ENCODE results near the gene DBF4B.

GRCh38 chr17:44780845-44781480 lies 72.5 kb downstream of the DBF4B start:
- TF ChIP-seq CTCF (conservative IDR thresholded peaks at IDR 0.05; ENCODE audit: low read depth, low read length) (no peak), EZH2 (IDR thresholded peaks at IDR 0.05; ENCODE audit: borderline replicate concordance, low read depth, low read length, poor library complexity, severe bottlenecking) (no peak)
